ENCODE results near the gene SH3RF2. TPM values are rescaled to one million over a fixed set of nuclear protein-coding genes. Genes with fewer than 3 reads are reported as not detected.

Gene SH3RF2
- total and polyA plus RNA-seq, 9 of the 15 experiments (the other 6 are each of a cell fraction or from before 2014, with no cell fraction given), result 0.05 TPM; not detected in 8

GRCh38 chr5:145969714-145970092, 33.3 kb downstream of the SH3RF2 start:
- in situ Hi-C loops (cut with MboI) (no loop called here), intact Hi-C loops (cut with micrococcal nuclease) (no loop called here)
- H3K79me2 ChIP-seq (ENCODE audit: control insufficient read depth, insufficient read depth, low read length), result no peaks in the 10 kb centered on the region
- no peaks in the 10 kb centered on the region; a peak in 1 of 5 replicates for H3K27me3 ChIP-seq (ENCODE audit: control insufficient read depth in 2 of 2, insufficient read depth in 2 of 2, low read length in 2 of 2)
- no peaks in the 10 kb centered on the region for H3K36me3 ChIP-seq (ENCODE audit: control insufficient read depth, insufficient read depth, low read length)
- H3K4me3 ChIP-seq, result no peak overlapping the region
- H3K4me1 ChIP-seq (replicated peaks in 1 of 2; ENCODE audit: control insufficient read depth in 2 of 2, insufficient read depth in 2 of 2, low read length in 2 of 2), result no peaks in the 10 kb centered on the region
- H2AFZ ChIP-seq (ENCODE audit: low read depth, low read length), result no peak overlapping the region
- CTCF ChIA-PET (ENCODE audit: low intra/inter-chr PET ratio), result no interaction called here
- no peaks in the 10 kb centered on the region for H4K20me1 ChIP-seq (replicated peaks; ENCODE audit: control insufficient read depth, insufficient read depth, low read length)
- no peaks in the 10 kb centered on the region for H3K9me1 ChIP-seq (ENCODE audit: control insufficient read depth, insufficient read depth, low read length)
- no peak overlapping the region for H3K9ac ChIP-seq (ENCODE audit: insufficient read depth in 1 of 2, low read depth in 2 of 2, low read length in 2 of 2)
- H3K4me2 ChIP-seq (ENCODE audit: insufficient read depth, low read length), result no peak overlapping the region
- FAIRE-seq, result no peak
- ATAC-seq, result no peak
- no peak for DNase-seq (ENCODE audit: extremely low read depth in 1 of 4, low spot score in 3 of 4)
- 0% methylated on average over 2 of the region's 2 CpGs for WGBS (ENCODE audit: insufficient coverage, low coverage, missing lambda C conversion rate)
- POLR2A ChIA-PET, result interaction anchor here (0.7 kb wide), 1 partner anchor 11 kb away, joined by 4 read pairs; no protein-coding TSS in a partner anchor
- no peak overlapping the region for H3K27ac ChIP-seq (ENCODE audit: extremely low read depth, low read depth, low read length)
- H3K9me3 ChIP-seq (replicated peaks; ENCODE audit: control insufficient read depth, insufficient read depth, low read depth, low read length), result no peaks in the 10 kb centered on the region
- BruUV-seq (replicated peaks), result no TSS peak
- TF ChIP-seq ZBTB11 (CRISPR knock-in tag; IDR thresholded peaks at IDR 0.05) (no peak), E2F4 (CRISPR knock-in tag; IDR thresholded peaks at IDR 0.05; ENCODE audit: low read depth) (no peak), SIN3B (IDR thresholded peaks at IDR 0.05; ENCODE audit: low read depth) (no peak), BRF2 (IDR thresholded peaks at IDR 0.05; ENCODE audit: borderline replicate concordance, insufficient read depth, insufficient read length) (no peak), RFX5 (IDR thresholded peaks at IDR 0.05; ENCODE audit: low read depth, low read length) (no peak), MYBL2 (IDR thresholded peaks at IDR 0.05; ENCODE audit: low read depth) (no peak), MYBL2 (CRISPR knock-in tag; IDR thresholded peaks at IDR 0.05; ENCODE audit: borderline replicate concordance) (no peak), RBM34 (IDR thresholded peaks at IDR 0.05; ENCODE audit: borderline replicate concordance, insufficient read depth, low read length) (no peak), ZNF76 (CRISPR knock-in tag; IDR thresholded peaks at IDR 0.05; ENCODE audit: borderline replicate concordance) (no peak), CHD1 (IDR thresholded peaks at IDR 0.05; ENCODE audit: low read length) (no peak), AFF4 (CRISPR knock-in tag; IDR thresholded peaks at IDR 0.05) (no peak)

All from K562 (cell line).